NCI-H82 treated with DMSO at 0.1 percent for 48 hours (cell line): ENCODE measurements around the gene INPP5A.

Source experiments
- DNase-seq: peaks from one replicate; lab custom pipeline; 2025; ENCODE audit not compliant: unreplicated experiment; lab: John Stamatoyannopoulos, UW

Gene INPP5A

DNA sequence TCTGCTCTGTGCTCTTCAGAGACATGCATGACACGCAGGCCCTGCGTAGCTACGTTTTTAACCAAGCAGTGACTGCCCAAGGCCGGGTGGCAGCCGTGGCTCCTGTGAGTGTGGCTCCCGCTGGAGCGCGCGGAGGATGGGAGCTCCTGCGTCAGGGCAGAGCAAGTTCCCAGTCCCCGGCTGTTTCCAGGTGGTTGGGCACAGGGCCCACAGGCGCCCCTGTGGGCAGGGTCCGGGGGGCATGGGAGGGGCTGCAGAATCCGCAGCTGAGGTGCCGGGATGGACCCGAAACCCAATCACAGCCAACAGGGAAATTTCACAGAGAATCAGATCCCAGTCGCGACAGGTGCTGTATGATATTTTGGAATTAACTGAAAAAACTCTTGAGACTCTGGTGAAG, 238.6 kb downstream of the INPP5A start:
- DNase-seq = no peak

- no peak for DNase-seq
Observed at GRCh38 chr10:132776821-132777220, 239.2 kb downstream of the INPP5A start.

DNA sequence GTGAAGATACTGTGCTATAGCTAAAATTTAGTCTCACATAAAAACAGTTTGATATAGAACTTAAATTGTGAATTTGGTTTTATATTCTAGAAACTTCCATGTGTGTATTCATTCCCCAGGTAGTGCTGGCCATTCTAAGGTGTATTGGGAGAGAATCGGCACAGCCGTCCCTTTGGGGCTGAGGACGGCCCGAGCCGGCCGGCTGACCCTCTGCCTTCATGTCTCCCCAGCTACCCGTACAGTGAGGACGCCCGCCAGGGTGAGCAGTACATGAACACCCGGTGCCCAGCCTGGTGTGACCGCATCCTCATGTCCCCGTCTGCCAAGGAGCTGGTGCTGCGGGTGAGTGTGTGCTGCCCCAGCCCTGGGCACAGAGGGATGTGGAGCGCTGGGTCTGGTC, 239.9 kb downstream of the INPP5A start:
- DNase-seq = no peak

DNA sequence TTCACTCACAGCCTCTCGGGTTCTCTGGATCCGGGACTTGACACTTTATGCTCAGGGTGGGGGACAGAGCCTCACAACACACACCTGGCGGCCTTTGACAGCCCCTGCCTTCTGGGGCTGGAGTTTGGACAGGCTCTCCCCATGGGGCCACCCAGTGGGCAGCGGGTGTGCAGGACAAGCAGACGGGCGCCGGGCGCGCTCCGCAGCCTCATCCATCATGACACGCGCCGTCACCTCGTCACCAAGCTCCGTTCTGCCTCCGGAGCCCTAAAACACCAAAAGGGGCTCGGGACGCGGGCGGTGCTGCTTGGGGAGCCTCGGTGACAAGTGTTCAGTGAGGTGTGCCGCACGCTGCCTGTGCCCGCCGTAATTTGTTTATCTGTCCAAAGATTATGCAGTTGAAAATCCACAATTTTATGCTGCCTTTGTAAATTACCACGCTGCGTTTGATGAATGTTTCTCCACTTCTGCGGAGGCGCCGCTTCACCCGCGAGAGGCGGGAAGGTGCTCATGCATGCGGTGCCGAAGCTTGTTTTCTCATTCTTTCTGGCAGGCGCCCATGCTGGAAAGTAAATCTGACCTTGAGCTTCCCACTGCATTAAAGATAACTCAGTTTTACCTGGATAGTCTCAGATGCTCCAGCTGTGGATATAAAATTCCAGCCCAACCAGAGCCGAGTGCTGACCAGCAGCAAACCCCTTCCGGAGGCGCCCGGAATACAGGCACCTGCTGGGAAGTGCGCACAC, 242.1 kb downstream of the INPP5A start:
- DNase-seq = no peak

DNA sequence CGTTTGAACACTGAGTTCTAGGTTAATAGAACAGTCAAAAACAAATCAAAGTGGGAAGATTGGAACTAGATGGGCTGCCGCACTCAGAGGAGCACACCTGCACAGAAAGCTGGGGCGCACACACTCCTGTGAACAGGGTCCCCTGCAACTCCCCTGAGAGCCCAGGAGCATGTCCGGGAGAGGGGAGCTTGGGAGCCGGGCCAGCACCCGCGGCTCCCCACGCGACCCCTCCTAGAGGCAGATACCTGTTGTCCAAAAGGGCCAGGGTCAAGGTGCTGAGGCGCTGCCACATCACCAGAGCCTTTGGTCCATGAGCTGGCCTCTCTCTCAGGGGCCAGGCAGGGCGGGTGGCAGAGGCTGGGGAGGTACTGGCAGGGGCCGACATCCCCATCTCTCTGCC, 242.8 kb downstream of the INPP5A start:
- no peak for DNase-seq

DNA sequence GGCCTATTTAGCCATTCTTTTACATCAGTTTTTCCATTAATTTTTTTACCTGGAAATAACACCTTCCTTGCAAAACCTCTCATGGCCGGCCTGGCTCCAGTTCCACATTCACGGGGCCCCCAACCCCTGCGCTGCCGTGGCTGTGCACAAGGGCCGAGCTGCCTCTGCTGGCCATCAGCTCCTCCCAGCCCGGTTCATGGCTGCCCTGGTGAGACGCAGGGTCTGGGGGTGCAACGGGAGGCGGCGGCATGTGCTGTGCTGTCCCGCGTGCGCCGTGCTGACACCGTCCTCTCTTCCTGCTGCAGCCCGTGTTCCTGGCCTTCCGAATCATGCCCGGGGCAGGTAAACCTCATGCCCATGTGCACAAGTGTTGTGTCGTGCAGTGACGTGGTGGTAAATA, 244.0 kb downstream of the INPP5A start:
- no peak for DNase-seq

DNA sequence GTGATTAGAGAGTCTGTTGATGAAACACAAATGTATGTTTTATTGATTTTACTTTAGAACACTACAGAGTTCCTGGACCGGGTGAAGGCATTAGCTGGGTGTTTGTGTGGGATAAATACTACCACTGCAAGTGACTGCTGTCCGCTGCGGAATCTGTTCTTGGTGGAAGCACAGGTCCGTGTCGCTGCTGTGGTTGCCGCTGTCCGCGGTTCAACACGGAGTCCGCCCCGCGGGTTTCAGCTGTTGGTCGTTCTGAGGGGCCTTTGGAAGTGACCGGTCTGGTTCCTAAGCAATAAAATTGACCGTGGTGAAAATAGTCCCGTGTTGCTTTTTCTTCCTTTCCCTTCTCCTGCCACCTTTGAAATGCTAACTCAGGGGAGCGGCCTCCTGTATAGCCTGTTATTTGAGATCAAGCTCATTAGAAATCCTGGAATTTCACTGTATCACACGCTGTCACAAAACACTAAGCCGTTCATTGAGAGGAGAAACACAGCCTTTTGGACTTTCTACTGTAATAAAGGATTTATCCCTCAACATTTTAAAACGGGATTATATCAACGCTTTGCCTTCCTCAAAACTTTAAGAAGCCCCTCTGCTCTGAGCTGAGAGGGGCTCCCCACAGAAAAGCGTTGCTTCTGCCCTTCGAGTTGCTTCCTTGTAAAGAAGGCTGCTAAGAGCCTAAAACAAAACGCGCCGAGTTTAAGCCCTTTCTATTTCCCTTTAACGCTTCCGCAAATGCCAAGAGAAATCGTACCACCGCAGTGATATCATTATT, 245.8 kb downstream of the INPP5A start:
- DNase-seq = no peak

GRCh38 chr10:132783940-132784865, 246.6 kb downstream of the INPP5A start:
- no peak for DNase-seq

DNA sequence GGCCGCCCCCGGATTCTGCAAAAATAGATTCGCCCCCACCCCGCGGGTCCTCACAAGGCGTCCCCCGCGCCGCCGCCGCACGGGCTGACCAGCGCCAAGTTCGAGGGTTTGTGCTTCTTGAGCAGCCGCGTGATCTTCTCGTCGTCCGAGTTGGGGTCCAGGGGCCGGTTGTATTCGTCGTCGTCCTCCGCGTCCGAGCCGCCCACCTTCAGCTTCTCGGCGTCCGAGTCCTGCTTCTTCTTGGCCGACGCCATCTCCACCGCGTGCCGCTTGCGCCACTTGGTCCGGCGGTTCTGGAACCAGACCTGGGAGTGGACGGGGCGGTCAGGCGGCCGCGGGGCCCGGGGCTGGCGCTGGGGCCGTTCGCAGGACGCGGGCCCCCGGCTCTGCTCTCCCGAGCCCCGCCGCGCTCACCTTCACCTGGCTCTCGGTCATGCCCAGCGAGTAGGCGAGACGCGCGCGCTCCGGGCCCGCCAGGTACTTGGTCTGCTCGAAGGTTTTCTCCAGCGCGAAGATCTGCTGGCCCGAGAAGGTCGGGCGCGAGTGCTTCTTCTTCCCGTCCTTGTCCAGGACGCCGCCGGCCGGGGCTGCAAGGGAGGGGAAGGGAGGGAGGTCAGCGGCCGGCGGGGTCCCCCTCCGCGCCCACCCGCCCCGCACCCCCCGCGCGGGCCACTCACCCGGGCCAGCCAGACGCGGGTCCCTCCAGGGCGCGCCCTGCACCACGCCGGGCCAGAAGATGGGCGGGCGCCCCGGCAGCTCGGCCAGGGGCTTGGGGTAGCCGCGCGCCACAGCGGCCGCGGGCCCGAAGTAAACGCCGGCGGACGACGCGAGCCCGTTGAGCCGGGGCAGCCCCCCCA, 247.5 kb downstream of the INPP5A start:
- DNase-seq = no peak

DNA sequence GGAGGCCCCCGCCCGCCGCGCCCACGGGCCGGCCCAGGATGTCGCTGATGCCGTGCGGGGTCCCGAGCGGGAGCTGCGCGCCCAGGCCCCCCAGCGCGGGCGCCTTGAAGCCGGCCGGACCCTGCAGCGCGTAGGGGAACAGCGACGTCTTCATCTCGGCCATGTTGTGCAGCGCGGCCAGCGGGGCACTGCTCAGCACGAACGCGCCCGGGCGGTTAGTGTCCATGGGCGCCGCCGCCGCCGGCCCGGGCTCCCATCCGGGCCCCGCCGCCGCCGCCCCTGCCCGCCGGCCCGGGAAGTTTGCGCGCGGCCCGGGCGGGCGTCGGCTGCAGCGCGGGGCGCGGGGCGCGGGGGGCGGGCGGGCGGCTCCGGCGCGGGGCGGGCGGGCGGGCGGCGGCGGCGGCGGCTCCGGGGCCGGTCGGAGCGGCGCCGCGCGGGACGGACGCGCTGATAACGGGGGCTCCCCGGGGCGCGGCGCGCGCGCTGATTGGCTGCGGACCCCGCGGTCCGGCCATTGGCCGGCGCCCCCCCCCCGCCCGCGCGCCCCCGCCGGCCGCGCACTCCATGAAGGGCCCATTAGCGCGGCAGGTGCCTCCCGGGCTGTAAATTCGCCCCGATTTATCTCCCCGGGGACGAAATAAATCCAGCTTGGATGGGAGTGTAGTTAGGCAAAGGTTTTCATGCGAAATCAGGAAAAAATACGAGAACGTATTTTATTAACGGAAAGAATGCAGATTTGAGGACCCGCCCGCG, 248.3 kb downstream of the INPP5A start, which contains the start of gene NKX6-2:
Gene NKX6-2, minus strand, starts transcription at position 425 of the 753 bp plus-strand sequence. Its CDS starts 199 bp downstream, at position 226.
- DNase-seq = no peak

GRCh38 chr10:132786476-132786883, 248.9 kb downstream of the INPP5A start:
- DNase-seq = no peak

GRCh38 chr10:132786884-132787494, 249.4 kb downstream of the INPP5A start:
- no peak for DNase-seq

- no peak for DNase-seq
Observed at GRCh38 chr10:132787495-132788179, 250.1 kb downstream of the INPP5A start.

DNA sequence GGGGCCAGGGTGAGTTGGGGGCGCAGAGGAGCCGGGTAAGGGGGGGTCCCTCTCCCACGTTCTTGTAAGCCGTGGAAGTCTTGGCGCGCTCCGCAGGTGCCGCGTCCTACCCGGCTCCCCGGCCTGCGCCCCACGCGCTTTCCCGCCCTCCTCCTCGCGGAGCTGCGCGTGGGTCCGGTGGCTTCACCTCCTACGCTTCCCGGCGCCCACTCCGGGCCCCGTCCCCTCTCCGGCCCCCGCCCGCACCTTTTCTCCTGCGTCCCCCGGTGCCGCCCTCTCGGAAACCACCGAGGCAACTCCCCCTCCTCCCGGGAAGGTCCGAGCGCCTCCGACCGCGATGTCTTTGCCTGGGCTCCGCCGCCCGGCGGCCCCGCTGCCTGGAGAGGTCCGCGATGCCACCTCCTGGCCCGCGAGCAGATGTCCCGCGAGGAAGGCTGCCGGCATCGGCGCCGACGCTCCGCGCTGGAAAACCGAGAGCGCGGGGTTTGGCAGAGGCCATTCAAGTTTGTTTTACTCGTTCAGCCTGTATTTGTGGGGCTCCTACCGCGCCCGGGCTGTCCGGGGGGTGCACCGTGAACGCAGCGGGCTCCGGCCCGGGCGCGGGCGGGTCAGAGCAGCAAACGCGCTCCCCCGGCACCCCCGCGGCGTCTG, 250.7 kb downstream of the INPP5A start:
- DNase-seq = no peak

DNA sequence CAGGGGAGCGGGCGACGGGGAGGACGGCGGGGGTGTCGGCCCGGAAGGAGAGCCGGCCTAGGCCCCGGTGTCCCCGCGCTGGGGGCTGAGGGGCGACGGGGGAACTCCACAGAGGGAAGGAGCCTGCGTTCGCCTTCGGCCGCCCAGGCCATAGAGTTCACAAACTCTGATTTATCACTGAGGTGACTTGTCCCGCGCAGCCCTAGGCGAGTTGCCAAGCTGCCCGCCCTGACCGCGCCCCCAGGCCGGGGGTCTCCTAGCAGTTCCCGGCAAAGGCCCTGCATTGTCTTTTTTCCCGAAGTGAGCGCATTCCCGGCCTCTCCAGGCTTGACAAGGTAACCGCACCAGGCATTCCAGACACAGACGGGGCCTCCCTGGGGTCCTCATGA, 251.2 kb downstream of the INPP5A start:
- no peak for DNase-seq

DNA sequence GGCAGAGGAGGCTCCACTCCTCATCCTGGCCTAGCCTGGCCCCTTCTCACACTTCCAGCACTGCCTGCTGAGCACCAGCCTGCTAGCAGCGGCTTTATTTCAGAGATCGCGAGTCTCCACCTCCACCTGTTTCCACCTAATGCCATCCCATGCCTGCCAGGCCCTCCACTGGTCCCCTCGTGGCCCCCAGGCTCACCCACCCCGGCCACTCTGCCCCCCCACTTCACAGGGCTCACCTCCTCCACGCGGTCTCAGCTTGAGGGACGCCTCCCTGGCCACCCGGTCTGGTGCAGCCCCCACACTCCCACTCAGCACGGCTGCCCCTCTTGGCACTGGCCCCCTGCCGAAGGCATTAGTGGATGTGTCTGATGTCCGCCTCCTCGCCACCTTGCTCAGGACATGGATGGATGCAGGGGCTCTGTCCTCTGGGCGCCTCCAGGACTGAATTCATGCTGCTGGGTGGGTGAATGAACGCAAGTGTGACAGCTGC, 252.1 kb downstream of the INPP5A start:
- DNase-seq = no peak

DNA sequence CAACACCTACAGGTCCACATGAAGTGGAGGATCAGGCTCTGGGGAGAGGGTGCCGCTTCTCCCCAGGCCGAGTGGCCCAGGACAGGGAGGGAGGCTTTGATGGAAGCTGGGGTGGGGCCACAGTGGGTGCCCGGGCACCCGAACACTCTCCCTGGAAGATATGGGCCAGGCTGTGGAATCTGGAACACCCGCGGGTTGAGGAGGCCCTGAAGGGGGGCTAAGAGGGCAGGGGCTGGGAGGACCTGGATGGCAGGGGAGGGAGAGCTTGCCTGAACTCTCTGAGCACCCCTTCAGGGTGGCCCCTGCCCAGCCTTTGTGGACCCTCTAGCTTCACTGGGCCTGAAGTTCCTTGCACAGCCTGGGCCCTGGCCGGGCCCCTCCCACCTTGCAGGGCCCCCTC, 252.9 kb downstream of the INPP5A start:
- DNase-seq = no peak
